Fibroblast of skin of scalp (primary cell): ENCODE measurements around the gene PDZD7.
"Not testable (repeated sequence)": the region's sequence is repeated elsewhere in the genome, so short reads cannot be mapped to it uniquely, and the experiment has no call there.

Experiments used
- DNase-seq: peaks from one replicate; pipeline ENCODE4 v3.0.0-alpha.2; 2013

PDZD7 gene

DNA sequence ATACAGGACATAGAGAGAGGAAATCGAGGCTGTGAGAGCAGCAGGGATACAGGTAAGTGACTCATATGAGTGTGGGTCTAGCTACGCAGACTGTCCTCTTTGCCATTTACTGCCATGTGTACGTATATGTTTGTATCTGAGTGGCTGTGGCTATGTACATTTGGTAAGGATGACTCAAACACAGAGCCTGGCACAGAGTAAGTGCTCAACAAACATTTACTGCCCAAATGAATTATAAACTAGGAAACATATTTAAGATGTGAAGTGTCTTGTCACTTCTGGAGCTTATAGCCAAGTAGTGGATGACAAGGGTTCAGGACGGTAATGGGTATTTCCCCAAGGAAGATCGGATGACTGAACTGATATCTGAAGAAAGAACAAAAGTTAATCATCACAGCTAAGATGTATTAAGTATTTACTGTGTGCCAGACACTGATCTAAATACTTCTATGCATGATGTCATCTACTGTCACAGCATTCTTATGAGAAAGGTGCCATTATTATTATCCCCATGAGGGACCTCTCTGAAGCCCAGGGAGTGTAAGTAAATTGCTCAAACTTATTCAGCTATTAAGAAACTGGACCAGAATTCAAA is 49.7 kb downstream of the PDZD7 start:
- DNase-seq = no peak

DNA sequence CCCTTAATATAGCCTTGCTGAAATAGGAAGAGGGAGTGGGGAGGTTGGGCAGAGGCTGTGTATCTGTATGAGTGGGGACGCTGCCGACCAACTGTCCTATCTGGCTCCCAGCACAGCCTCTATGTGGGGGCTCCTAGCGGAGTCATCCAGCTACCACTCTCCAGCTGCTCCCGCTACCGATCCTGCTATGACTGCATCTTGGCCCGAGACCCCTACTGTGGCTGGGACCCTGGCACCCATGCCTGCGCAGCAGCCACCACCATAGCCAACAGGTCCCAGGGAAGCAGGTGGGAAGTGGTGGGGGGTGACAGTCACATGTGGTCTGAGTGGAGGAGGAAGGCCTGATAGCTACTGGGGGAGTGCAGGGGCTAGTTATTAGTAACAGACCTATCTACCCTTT is 50.2 kb downstream of the PDZD7 start:
- no peak for DNase-seq

DNA sequence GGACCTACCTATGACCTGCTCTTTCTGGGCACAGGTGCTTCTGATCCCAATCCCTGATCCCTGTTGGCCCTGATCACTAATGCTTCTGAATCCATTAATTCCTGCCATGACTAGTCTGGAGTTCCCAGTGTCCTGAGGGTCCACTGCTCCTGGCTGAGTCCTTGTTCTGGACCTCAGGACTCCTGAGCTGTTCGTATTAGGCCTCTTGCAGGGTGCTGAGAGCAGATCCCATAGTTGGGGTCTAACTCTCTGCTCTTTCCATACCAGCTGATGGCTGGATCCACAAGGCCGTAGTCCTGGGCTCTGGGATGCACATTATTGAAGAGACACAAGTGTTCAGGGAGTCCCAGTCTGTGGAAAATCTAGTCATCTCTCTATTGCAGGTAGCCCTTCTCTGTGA is 50.6 kb downstream of the PDZD7 start:
- no peak for DNase-seq

DNA sequence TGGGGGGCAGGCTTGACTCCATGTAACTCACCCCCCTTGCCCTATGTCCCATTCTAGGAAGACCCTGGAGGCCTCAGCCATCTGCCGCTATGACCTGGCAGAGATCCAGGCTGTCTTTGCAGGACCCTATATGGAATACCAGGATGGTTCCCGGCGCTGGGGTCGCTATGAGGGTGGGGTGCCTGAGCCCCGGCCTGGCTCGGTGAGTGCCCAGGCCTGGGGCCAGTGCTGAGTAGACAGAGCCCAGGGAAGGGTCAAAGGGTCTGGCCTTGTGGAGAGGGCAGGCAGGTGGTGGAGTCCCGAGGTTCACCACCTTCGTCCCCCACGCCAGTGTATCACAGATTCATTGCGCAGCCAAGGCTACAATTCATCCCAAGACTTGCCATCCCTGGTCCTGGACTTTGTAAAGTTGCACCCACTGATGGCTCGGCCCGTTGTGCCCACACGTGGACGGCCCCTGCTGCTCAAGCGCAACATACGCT is 51.1 kb downstream of the PDZD7 start:
- no peak for DNase-seq

DNA sequence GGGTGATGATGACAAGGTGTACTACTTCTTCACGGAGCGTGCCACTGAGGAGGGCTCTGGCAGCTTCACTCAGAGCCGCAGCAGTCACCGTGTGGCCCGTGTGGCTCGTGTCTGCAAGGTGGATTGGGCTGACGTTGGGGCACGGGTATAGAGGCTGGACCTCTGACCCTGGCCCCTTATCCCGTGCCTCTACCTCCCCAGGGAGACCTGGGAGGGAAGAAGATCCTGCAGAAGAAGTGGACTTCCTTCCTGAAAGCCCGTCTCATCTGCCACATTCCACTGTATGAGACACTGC is 52.1 kb downstream of the PDZD7 start:
- DNase-seq = no peak

DNA sequence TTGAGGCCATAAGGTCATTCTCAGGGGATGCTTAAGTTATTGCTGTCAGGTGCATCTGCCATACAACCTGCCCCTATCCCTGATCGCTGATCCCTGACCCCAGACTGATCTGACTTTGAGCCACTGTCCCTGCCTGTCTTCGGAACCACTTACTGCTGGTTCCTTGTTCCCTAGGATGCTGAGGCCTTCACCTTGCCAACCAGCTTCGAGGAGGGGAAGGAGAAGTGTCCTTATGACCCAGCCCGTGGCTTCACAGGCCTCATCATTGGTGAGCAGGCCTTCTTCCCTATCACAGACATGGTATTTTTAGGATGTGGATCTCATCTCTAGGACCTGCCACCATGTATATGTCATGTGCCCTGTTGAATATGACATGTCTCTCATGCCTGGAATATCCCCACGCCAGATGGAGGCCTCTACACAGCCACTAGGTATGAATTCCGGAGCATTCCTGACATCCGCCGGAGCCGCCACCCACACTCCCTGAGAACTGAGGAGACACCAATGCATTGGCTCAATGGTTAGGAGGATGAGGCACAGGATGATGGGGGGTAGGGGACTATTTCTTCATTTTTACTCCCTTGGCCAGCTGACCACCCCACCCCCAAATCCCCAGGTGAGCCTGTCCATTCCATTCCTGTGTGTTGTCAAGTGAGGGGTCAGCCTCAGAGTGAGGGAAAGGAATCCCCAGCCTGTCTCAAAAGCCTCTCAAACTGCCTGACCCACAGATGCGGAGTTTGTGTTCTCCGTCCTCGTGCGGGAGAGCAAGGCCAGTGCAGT is 52.6 kb downstream of the PDZD7 start:
- DNase-seq = no peak

DNA sequence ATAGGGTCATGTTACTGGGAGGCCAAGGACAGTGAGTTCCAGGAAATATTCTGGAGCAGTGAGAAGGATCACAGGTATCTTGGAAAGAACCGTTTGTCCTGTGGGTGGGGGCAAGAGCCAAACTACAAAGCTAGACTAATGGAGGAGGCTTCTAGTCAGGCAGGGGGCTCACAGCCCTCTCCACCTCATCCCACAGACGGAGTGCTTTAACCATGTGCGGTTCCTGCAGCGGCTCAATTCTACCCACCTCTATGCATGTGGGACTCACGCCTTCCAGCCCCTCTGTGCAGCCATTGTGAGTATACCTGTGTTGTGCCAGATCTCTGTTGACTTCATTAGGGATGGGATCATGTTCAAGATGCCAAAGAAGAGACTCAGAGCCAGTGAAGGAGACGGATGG is 53.5 kb downstream of the PDZD7 start:
- no peak for DNase-seq

DNA sequence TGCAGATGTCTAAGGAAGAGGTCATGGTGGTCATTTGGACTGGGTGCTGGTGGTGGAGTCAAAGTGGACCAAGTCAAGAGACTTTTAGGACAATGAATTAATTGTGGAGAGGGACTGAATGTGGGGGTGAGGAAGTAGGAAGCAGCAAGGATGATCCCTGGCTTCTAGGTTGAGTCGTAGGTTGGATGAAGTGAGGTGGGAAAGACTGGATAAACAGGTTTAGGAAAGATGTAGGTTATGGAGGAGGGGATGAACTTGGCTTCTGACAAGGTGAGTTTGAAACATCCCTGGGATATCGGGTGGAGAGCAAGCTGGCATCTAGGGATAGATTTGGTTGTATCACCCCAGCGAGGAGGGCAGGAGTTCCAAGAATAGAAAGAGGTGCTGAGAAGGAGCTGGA is 54.0 kb downstream of the PDZD7 start:
- no peak for DNase-seq

DNA sequence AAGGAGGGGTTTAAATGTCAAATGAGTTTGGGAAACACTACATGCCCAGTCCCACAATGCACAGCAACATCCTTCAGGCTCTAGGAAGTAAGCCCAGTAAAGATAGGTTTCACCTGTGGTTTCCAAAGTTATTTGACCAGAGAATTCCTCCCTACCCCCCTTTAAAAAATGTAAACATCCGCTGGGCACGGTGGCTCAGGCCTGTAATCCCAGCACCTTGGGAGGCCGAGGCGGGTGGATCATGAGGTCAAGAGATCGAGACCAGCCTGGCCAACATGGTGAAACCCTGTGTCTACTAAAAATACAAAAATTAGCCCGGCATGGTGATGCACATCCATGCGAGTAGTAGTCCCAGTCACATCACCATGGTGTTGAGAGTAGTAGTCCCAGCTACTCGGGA is 55.5 kb downstream of the PDZD7 start:
- not testable (repeated sequence) for DNase-seq

DNA sequence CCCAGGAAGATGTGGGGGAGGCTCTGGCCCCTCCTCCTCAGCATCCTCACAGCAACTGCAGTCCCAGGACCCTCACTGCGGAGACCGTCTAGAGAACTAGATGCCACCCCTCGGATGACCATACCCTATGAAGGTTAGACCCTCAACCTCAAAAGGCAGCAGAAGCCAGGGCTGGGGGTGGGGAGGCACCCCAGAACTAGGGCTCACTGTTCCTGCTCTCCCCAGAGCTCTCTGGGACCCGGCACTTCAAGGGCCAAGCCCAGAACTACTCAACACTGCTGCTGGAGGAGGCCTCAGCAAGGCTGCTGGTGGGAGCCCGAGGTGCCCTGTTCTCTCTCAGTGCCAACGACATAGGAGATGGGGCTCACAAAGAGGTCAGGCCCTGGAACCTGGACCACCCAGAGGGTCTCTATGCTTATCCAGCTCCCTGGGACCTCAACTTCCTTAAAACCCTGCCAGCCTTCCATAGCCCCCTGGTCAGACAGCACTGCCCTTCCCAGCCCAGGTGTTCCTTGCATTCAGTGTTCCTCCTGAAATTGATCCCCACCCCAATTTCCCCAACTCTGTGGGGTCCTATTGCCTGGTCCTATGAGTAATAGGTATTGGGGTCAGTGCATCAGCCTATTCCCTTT is 57.9 kb downstream of the PDZD7 start:
- no peak for DNase-seq

DNA sequence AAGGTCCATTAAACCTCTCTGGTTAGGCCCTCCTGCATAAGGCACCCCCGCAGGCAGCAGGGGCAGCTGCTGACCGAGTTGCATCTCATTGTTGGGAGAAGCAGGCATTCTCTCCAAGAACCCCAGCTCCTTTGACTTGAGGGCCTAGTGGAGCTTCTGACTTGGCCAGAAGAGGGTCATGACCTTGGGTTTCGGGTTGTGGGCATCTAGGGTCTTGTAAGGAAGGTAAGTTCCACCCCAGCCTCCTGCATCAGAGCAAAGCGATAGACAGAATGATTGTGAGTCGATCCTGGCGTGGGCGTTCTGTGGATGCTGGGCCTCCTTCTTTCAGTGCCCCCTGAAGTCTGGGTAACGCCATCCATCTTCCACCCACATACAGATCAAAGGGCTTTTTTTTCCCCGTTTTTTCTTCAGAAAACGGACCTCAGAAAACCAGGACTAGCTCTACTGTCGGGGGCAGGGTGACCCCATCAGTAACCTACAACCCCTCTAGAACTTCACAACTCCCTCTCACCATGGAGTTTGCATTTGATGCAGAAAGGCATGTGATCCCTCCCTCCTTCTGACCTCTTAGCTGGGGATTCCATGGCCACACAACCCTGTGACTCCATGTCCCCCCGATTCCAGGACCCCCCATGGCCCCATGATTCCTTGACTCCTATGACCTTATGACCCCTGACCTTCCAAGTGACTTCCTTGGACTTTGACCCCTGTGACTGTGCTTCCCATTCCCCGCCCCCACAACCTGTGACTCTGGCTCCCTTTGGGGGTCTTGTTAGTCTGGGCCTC is 58.6 kb downstream of the PDZD7 start:
- no peak for DNase-seq

DNA sequence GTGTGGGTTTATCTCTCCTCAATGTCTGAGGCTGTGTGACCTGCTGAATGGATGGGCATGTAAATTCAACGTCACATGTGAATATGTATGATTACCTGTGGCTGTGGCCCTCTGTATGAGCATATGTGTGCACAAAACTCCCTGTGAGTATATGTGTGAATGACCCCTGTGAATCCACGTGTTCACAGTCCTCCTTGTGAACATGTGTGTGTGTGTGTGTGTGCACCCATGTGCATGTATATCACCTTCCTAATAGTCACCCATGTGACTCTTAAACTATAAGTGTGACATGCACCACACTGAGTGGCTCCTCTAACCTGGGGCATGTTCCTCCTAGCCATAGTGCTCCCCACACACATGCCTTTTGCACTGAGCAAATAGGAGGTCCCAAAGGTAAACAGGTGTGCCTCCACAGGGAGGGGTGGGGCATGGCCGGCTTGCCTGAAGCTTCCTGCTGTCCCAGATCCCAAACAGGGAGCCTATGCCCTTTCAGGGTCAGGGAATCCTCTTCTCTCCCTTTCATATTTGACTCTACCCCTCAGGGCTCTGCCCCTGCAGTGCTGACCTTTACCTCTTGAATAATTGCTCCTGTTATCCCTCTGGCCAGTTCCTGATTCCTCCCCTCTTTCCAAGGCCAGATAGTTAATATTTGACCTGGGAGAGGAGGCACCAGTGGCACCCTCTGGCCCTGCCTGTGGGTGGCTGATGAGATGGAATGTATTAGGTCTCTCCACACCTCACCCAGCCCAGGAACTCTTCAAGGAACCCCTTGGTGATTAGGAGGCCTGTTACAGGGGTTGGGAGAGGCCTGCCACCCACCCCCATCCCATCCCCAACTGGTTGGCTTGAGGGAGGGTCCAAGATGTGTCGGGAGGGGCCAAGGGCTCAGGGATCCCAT is 59.8 kb downstream of the PDZD7 start:
- DNase-seq = no peak

DNA sequence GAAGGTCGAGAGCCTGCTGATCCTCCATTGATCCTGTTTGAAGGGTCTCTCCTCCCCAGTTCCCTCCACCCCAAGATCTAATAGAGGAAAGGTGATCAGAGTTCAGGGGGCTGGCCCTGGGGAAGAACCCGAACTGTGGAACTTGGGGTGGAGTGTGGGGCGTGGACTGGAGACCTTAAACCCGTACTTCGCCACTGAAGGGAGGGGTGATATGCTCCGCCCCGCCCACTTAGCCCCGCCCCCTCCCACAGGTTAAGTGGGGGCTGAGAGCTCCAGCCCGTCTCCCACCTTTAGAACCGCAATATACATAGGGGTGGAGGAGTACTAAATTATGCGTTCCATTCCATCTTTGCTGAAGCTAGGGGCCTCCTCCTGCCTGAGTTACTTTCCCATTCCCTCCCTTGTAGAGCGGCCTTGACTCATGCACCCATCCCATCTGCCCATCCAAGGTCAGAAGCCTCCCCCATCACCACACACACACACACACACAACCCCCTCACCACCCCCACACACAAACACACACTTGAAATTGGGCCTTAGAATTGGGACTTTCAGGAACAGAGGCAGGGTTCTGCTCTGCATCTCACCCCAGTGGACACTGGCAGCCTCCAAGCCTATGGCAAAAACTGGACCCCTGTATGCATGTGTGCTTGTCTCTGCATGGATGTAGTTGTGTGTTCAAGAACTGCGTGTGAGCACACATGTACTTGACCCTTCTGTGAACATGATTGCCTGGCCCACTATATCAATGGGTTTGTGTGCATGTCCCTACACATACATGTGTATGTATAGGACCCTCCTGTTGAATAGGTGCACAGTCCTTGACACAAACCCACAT is 60.6 kb downstream of the PDZD7 start:
- no peak for DNase-seq

DNA sequence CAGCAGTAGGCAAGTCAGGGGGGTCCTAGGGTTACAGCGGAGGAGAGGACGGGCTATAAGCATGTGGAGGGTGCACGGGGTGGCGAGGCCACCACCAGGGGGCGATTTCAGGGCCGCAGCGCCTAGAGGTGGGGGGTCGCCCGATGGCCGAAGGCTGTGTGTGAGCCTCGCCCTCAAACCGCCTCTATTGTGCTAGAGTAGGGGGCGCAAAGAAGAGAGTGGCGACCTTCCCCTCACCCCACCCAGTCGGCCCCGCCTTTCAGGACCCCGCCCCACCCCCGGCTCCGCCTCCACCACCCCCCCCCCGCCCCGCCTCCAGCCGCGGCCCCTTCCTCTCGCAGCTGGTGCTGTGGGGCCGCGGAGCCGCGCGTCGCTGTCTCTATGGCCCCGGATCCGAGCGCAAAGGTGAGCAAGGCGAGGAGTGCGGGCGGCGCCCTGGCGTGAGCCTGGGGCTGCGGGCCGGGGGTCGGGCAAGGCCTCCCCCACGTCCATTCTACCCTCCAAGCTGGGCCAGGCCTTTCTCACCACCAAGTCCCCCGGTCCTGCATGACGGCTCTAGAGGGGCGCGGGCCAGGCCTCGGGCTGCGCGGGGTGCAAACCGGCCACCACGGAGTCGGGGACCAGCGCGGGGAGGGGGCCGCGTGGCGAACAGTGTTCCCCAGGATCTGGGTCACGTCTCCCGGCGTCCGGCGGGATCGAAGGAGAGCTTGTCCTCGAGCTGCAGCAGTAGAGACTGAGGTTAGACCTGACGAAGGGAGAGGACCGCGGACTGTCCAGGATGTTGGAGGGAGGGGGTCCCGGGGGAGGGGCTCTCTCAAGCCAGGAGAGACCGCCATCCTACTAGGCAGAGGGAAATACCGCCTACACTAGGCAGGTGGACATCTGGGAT is 61.5 kb downstream of the PDZD7 start, which contains the start of gene SEMA4G:
SEMA4G (plus strand) TSS at position 318 of the 889 bp plus-strand sequence. CDS start 3,409 bp downstream, outside the sequence.
- peak; percentile 27 for DNase-seq

DNA sequence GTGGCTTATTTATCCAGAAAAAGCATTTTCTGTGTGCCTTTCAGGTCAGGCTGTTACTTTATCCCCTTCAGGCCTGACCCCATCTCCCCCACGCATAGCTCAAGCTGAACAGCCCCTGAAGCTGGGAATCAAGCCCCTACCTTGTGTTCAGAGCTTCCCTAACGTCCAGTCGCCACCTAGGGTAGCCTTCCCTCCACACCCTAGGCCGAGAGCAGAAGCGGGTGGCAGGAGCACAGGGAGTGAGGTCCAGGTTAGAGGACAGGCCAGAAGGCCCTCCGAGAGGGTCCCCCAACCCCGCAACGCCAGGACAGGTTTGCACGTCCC is 62.1 kb downstream of the PDZD7 start:
- DNase-seq = no peak

DNA sequence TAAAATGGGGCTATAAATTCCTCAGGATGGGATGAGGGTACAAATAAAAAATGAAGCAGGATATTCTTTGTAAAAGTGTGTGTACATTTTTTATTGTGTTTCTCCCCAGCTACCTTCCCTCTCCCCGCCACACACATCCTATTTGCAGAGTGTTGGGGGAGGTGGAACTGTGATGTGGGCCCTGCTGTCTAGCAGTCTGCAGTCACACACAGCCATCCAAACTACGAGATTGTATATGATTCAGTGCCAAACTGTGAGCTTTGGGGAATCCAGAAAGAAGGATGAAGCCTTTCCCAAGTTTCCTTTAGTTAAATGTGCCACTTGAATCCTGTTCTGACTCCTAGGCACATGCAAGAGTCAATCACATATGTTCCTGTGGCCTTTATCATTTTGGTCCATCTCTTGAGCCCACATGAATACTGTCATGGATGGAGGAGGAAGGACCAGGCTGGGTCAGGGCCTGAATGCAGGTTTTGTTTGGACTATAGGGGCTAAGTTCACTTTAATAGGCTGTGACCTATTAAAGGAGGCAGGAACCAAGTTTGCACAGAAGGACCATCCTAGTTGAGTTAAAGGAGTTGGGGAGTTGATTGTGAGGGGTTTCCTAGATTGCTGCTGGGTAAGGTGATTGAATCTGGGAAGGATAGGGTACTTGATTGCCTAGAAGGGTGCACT is 62.7 kb downstream of the PDZD7 start:
- DNase-seq = no peak

DNA sequence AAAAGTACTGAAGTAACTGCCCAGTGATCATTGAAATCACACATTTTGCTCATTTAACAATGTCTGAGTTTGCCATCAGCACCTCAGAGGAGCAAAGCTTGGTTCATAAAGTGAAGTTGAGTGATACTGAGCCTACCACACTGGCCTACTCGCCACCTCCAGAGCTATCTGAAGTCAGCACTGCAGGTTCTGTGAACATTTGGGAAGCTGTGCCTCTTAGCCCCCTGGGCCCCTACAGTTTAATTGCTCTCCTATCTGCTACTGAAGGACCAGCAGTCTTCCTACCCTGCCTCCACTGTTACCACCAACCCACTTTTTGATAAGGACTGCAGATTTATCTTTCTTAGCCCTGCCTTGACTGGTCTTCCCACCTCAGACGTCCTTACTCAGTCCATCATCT is 63.6 kb downstream of the PDZD7 start:
- DNase-seq = no peak

DNA sequence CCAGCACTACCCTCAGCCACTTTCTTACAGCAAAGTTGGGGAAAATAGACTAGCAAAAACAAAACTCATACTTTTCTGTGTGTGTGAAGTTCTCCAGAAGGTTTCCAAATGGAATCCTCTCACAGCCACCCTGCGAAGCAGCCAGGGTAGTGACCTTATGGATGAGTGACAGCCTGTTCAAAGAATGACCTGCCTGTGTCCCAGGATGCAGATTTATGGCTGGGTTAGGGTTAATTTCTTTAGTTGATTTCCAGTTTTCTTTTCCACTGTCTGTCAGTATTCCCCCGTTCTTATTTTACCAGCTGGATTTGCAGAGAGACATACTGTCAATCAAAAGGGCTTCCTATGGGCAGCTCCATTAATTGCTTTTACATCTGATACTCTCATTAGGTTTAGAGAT is 64.0 kb downstream of the PDZD7 start:
- no peak for DNase-seq

DNA sequence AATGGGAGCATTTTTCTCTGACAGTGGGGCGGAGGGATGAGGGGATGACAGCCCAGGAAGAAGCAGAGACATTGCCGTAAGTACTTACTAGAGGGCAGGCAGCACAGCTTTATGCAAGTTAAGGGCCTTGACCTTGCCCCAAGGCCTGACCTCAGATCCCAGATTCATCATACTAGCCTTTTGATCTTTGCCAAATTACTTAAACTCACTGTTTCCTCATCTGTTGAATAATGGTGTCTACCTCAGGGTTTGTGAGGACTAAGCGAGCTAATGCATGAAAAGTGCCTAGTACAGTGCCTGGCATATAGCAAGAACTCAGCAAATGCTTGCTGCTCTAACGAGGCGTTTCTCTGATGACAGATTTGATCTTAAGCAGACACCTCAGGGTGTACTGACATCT is 65.1 kb downstream of the PDZD7 start:
- no peak for DNase-seq

DNA sequence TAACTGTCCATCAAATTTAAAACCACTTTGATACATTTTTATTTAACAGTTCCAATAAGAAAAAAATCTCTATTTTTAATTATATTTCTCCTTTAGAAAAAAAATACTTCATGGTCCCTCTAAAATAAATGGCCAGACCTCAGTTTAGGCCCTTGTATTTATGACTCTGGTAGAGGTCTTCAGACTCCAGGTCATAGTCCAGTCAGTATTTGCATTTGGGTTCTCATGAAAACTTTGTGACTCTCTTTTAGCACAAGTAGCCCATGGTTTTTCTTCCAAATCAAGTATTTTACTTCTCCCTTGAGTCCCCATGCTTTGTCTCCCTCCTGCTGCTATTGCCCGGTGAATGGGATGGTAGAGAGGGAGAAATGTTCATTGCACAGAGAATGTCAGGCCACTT is 67.1 kb downstream of the PDZD7 start:
- DNase-seq = no peak
